ENCODE results near the gene EHD4. TPM values are rescaled to one million over a fixed set of nuclear protein-coding genes. Genes with fewer than 3 reads are reported as not detected.

The EHD4 gene
- total RNA-seq, 8 experiments from 2014 or later, result 3.6 to 45.8 (median 6.6) TPM

DNA sequence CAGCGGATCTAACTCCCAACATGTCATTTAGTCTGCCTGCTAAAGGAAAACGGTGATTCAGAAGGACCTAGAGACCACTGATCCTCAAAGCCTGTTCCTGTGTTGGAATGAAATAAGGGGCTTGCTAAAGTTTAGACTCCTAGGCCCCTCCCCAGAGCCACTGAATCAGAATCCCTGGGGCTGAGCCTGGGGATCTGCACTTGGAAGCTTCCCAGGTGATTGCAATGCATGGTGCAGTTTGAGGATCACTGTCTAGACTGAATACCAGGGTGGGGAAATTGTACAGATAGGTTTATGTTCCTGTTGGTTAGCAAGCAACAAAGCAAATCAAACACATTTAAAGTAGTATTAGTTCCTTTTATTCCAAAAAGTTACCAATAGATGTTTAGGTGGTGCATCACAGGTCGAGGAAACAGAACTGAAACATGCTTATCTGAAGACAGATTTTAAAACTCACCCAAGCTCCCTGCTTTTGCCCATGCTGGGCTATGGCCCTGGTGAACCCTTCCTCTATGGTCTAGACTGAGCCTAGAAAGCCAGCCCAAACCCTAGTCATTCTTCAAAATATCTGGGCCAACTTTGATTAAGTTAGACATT is 48.9 kb downstream of the EHD4 start:
- 33 to 100% (median 100%) methylated on average over 1 to 3 of the region's 3 CpGs; no CpG with 5 or more reads in 2 of the 10 experiments for WGBS, 10 experiments
- no peak for ATAC-seq (replicated peaks in 6 of 8)
- no peak overlapping the region for H3K4me3 ChIP-seq
- H3K4me1 ChIP-seq (replicated peaks in 1 of 2), result peaks cover 15 to 22% of the 10 kb centered on the region in 2 donors
- in situ Hi-C loops (cut with MboI; ENCODE audit: low pct_unique_long_range_greater_than_20kb in 2 of 9, low sequenced_read_pairs in 9 of 9, unreplicated experiment in 9 of 9), result no loop called here
- H3K27ac ChIP-seq, result no peak overlapping the region

DNA sequence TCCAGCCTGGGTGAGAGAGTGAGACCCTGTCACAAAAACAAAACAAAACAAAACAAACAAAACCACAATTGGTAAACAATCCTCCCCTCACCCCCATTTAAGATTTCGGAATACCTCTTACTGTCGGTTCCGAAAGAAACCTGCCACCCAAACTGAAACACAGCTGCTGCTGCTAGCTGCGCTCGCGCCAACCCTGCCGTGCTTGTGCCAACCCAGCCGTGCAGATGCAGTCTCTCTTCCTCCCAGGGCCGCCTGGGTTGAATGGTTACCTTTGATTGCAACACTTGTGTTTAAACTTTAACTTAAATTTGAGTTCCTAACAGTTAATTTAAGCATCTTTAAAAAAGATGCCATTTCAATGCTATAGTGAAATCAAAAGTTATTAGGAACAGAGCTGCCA is 50.0 kb downstream of the EHD4 start:
- Histone ChIP-seq H3K27ac (no peak overlapping the region), H3K4me3 (no peak overlapping the region), H3K4me1 (replicated peaks in 1 of 2) (peaks cover 15 to 22% of the 10 kb centered on the region in 2 donors)
- no peak for ATAC-seq (replicated peaks in 6 of 8)
- in situ Hi-C loops (cut with MboI; ENCODE audit: low pct_unique_long_range_greater_than_20kb in 2 of 9, low sequenced_read_pairs in 9 of 9, unreplicated experiment in 9 of 9), result no loop called here
- 75 to 100% (median 95%) methylated on average over 1 to 8 of the region's 9 CpGs; no CpG with 5 or more reads in 2 of the 10 experiments for WGBS, 10 experiments

DNA sequence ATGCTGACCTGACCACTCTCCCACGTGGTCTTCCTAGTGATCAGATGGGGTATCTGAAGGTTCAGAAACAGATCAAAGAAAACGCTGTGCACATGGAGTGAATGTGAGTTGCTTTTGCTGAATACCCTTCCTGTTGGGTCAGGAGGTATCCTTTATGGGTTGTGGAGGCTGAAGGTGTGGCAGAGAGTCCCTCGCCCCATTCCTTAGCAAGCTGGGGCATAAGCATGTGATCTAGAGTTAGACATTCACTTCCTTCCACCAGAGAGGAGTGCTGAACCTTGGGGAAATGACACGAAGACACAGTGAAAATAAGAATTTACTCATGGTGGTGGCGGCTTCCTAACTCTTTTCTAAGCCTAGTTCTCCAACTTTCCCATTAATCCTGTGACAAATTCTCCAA is 50.7 kb downstream of the EHD4 start:
- Histone ChIP-seq H3K4me1 (replicated peaks in 1 of 2) (peaks cover 15 to 22% of the 10 kb centered on the region in 2 donors), H3K27ac (no peak overlapping the region)
- in situ Hi-C loops (cut with MboI; ENCODE audit: low pct_unique_long_range_greater_than_20kb in 2 of 9, low sequenced_read_pairs in 9 of 9, unreplicated experiment in 9 of 9), result no loop called here

DNA sequence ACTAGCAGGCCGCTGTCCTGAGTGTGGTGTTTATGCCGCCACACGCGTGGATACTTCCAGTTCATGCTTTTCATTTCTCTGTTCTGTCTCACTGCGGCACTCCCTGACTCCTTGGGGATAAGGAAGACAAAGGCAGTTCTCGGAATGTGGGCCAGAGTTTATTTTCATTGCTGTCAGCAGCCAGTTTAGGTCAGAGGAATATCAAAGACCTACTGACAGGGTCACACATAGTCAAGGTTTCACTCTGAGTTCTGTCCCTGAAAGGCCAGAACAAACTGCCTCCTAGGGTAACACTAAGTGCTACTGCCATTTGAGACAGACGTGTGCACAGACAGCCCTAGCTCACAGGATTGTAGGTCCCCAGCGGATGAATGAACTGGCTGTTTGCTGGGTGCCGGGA is 51.2 kb downstream of the EHD4 start:
- Histone ChIP-seq H3K27ac (no peak overlapping the region), H3K4me3 (no peak overlapping the region), H3K4me1 (replicated peaks in 1 of 2) (peaks cover 15 to 22% of the 10 kb centered on the region in 2 donors)
- ATAC-seq (replicated peaks in 6 of 8), result peak in 3 of 8 experiments; percentile 18 to 39 (median 26)
- 67 to 100% (median 80%) methylated on average over 1 to 4 of the region's 9 CpGs; no CpG with 5 or more reads in 5 of the 10 experiments for WGBS, 10 experiments
- in situ Hi-C loops (cut with MboI; ENCODE audit: low pct_unique_long_range_greater_than_20kb in 2 of 9, low sequenced_read_pairs in 9 of 9, unreplicated experiment in 9 of 9), result no loop called here

More for the DNA sequence above, 50.7 kb downstream of the EHD4 start:
- peak in 1 of 8 experiments; percentile 4 for ATAC-seq (replicated peaks in 6 of 8)
- no peak overlapping the region for H3K4me3 ChIP-seq
- WGBS, 10 experiments, result 45 to 100% (median 87%) methylated on average over 1 to 4 of the region's 5 CpGs; no CpG with 5 or more reads in 1 of the 10 experiments

DNA sequence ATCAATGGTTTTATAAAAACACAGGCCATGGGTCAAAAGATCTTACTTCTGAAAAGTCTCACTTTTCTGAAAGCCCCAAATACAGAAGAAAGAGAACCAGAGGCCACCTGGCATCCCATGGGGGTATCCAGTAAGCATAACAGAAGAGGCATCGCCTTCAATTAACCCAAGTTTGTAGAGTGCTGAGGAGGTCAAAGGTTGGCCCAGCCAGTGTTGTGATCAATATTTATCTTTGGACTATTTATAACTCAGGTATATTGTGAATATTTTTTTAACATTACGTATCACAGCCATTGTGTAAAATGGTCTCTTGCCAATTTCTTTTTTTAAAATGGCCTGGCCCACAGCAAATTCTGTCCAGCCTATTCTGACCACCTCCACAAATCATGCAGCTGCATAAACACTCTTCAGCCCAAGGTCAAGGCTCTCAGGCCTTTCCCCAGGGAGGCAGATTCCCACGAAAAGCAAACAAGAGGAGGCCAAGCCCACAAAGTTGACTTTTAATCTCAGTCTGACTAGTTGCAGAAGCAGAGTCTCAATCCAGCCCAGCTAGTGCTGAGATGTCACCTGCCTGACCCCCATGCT is 52.3 kb downstream of the EHD4 start:
- H3K27ac ChIP-seq, result no peak overlapping the region
- in situ Hi-C loops (cut with MboI; ENCODE audit: low pct_unique_long_range_greater_than_20kb in 2 of 9, low sequenced_read_pairs in 9 of 9, unreplicated experiment in 9 of 9), result no loop called here
- H3K4me1 ChIP-seq (replicated peaks in 1 of 2), result peaks cover 15 to 22% of the 10 kb centered on the region in 2 donors
- H3K4me3 ChIP-seq, result no peak overlapping the region
- 57 to 100% (median 86%) methylated on average over 1 to 3 of the region's 3 CpGs; no CpG with 5 or more reads in 3 of the 10 experiments for WGBS, 10 experiments
- peak in 1 of 8 experiments; percentile 68 for ATAC-seq (replicated peaks in 6 of 8)

DNA sequence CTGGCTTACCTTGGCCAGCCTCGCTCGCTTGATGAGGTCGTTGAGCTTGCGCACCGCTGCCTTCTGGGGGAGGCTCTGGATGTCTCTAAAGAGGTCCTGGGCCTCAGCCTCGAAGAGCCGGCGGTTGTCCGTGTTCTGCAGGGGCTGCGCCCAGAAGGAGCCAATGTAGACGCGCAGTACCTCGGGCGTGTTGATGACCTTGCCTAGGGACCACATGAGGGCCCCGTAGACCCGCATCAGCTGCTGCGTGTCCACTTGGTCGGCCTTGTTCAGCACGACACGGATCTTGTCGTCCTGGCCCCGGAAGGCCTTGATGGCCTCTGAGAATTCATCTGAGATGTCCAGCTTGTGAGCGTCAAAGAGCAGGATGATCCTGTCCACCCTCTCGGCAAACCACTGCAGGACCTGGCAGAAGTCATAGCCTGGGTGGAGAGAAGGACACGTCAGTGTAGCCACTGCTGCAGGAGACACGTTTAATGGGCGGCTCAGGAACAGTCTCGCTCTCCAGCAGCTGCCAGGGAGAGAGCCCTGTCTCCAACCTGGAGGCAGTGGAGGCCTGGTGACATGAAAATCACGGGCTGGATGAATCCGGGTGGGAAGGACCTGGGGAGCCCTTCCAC is 53.0 kb downstream of the EHD4 start:
- 90 to 100% (median 96%) methylated on average over 4 to 13 of the region's 30 CpGs; no CpG with 5 or more reads in 4 of the 10 experiments for WGBS, 10 experiments
- in situ Hi-C loops (cut with MboI; ENCODE audit: low pct_unique_long_range_greater_than_20kb in 2 of 9, low sequenced_read_pairs in 9 of 9, unreplicated experiment in 9 of 9), result no loop called here
- H3K4me3 ChIP-seq, result no peak overlapping the region
- peaks cover 15 to 22% of the 10 kb centered on the region in 2 donors for H3K4me1 ChIP-seq (replicated peaks in 1 of 2)
- ATAC-seq (replicated peaks in 6 of 8), result no peak
- no peak overlapping the region for H3K27ac ChIP-seq

DNA sequence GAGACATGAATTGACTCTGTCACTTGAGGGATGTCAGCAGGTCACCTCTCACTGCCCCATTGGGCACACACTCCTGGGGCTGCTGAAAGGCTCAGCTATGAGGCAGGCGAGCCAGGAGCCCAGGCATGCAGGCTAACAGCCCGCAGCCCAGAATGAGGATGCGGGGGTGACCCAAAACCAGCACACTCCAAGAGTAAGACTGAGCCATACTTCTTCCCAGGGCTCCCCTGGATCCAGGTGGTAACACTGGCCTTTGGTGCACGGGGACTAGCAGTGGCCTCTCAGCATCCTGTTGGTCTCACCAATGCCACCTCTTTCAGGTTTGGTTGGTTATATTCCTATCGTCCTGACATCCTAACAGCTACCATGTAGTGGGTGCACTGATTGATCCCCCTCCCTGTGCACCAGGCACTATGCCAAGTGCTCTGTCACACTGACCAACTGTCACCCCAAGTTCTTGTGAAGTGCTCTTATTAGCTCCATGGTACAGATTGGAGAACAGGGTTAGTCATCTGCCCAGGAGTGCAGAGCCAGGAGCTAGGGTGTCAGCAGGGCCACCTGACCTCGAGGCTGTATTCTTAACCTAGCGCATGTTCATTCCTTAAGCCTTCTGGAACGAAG is 53.7 kb downstream of the EHD4 start:
- Histone ChIP-seq H3K27ac (no peak overlapping the region), H3K4me3 (no peak overlapping the region), H3K4me1 (replicated peaks in 1 of 2) (peaks cover 15 to 22% of the 10 kb centered on the region in 2 donors)
- WGBS, 10 experiments, result 70 to 100% (median 100%) methylated on average over 1 to 3 of the region's 8 CpGs; no CpG with 5 or more reads in 4 of the 10 experiments
- ATAC-seq (replicated peaks in 6 of 8), result no peak
- in situ Hi-C loops (cut with MboI; ENCODE audit: low pct_unique_long_range_greater_than_20kb in 2 of 9, low sequenced_read_pairs in 9 of 9, unreplicated experiment in 9 of 9), result no loop called here

DNA sequence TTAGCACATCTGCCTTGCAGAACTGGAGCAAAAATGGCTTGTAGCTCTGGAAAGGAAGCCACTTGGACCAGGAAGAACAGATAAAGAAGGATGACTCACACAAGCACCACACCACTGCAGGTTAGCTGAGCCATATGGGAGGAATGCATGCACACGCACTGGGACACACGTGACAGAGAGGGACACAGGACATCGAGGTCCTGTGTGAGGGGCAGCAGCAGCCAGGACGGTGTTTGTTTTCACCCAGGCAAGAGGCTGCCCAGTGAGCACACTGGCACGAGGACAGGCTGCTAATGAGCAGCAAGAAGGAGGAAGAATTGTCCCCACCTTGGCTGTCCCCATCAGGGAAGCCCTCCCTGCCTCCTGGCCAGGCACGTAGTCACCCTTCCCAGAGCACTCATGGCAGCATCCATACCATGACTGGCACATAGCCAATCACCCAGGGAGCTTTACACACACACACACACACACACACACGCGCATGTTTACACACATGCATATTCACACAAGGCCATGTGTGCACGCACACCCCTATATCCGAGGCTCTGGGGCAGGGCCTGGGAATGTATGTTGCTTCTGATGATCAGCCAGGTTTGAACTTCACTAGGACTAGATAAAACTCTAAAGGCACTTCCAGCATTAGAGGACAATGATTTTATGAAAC is 54.5 kb downstream of the EHD4 start:
- WGBS, 10 experiments, result 20 to 100% (median 90%) methylated on average over 1 to 7 of the region's 10 CpGs; no CpG with 5 or more reads in 3 of the 10 experiments
- H3K4me3 ChIP-seq, result no peak overlapping the region
- H3K27ac ChIP-seq, result no peak overlapping the region
- H3K4me1 ChIP-seq (replicated peaks in 1 of 2), result peaks cover 15 to 22% of the 10 kb centered on the region in 2 donors
- in situ Hi-C loops (cut with MboI; ENCODE audit: low pct_unique_long_range_greater_than_20kb in 2 of 9, low sequenced_read_pairs in 9 of 9, unreplicated experiment in 9 of 9), result no loop called here
- peak in 4 of 8 experiments; percentile 30 to 80 (median 50) for ATAC-seq (replicated peaks in 6 of 8)

DNA sequence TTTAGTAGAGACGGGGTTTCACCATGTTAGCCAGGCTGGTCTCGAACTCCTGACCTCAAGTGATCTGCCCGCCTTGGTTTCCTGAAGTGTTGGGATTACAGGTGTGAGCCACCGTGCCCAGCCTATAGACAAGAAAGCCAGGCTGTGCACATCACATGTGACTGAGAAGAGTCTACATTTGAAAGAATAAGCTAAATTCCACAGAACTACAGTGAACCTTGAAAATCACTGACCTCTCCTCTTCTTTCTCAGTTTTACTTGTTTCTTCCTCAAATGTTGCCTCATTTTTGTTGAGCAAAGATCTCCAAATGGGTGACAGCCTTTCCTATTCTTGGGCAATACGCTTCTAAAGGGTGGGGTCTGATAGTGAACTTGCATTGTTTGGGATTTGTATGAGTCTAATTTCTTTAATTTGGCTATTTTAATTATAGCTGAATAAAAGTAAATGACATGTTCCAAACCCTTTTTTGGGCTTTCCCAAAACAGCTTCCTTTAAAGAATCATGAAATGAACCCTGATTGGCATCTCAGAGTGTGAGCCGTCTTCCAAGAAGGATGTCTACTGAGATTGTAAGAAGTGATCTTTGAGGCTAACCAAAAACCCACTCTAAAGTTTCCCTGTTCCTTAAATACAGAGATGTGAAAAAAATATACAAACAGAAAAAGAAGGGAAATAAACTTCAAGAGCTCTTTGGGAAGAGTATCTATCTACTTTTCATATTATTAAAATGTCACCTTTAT is 56.9 kb downstream of the EHD4 start:
- no peak for ATAC-seq (replicated peaks in 6 of 8)
- 73 to 100% (median 100%) methylated on average over 2 to 5 of the region's 6 CpGs; no CpG with 5 or more reads in 1 of the 10 experiments for WGBS, 10 experiments
- Histone ChIP-seq H3K27ac (no peak overlapping the region), H3K4me3 (no peak overlapping the region), H3K4me1 (replicated peaks in 1 of 2) (peaks cover 6 to 10% of the 10 kb centered on the region in 2 donors)
- in situ Hi-C loops (cut with MboI; ENCODE audit: low pct_unique_long_range_greater_than_20kb in 2 of 9, low sequenced_read_pairs in 9 of 9, unreplicated experiment in 9 of 9), result no loop called here

DNA sequence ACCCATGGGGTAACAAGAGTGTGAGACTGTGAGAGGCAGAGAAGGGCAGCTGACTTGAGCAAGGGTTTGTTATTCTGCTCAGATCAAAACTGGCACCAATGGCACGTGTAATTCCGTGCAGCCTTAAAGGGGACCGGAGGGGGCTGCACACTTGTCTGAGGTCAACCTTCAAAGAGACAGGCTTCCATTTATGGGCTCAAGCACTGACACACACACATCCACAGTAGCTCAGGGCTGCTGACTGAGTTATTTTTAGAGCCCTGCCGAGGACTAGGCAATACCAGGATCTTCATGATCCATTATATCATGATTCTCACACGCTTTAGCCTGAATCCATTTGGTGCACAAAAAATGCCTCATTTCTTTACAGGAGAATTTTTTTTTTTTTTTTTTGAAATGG is 57.9 kb downstream of the EHD4 start:
- Histone ChIP-seq H3K4me3 (no peak overlapping the region), H3K27ac (no peak overlapping the region), H3K4me1 (replicated peaks in 1 of 2) (peaks cover 0 to 1% of the 10 kb centered on the region in 2 donors)
- peak in 5 of 8 experiments; percentile 12 to 49 (median 35) for ATAC-seq (replicated peaks in 6 of 8)
- in situ Hi-C loops (cut with MboI; ENCODE audit: low pct_unique_long_range_greater_than_20kb in 2 of 9, low sequenced_read_pairs in 9 of 9, unreplicated experiment in 9 of 9), result no loop called here
- WGBS, 10 experiments, result 69 to 100% (median 100%) methylated on average over 2 to 5 of the region's 5 CpGs; no CpG with 5 or more reads in 1 of the 10 experiments

DNA sequence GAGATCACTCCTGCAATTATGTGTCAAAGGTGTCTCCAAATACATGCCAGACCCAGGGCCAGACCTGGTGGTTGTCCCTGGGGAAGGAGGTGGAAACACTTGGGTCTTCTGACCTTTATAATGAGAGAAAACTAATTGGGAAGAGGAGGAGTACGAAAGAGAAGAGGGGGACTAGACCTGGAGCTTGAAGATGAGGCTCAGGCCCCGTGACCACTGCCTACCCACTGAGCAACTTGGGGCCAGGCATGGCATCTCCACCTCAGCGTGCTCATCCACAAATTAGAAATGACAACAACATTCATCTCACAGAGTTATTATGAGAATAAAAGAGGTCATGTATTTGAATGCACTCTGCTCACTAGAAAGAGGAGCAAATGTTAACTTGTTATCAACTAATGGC is 59.1 kb downstream of the EHD4 start:
- 83 to 100% (median 100%) methylated on average over 1 to 3 of the region's 3 CpGs; no CpG with 5 or more reads in 5 of the 10 experiments for WGBS, 10 experiments
- in situ Hi-C loops (cut with MboI; ENCODE audit: low pct_unique_long_range_greater_than_20kb in 2 of 9, low sequenced_read_pairs in 9 of 9, unreplicated experiment in 9 of 9), result no loop called here
- no peaks in the 10 kb centered on the region for H3K4me1 ChIP-seq (replicated peaks in 1 of 2)

DNA sequence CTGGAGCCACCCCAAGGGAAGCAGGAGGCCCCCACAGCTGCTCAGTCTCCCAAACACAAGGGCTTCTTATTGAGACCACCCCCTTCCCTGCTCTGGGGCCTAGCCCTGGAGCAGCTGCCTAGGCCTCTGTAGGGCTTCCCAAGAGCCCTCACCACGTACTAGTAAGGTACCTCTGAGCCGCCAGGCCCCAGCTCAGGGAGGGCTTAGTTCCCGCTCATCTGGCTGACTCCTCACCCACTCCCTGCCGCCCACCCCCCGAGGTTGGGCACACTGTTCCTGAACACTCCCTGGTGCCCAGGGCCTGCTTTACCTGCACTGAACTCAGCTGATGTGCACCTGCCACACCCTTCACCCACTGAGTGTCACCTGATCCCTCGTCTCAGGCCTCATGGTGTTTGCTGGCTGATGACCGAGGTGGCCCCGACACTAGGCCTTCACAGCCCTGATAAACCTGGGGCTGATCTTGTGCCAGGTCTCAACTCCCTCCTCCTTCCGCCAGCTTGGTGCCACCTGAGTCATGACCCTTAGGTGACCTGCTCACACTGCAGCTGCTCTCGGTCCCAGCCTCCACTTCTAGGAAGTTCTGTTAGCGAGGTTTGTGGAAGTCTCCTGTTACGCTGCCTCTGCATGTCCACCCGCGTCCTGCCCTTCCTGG is 60.5 kb downstream of the EHD4 start:
- no peak for ATAC-seq (replicated peaks in 6 of 8)
- H3K4me3 ChIP-seq, result no peak overlapping the region
- H3K27ac ChIP-seq, result no peak overlapping the region
- H3K4me1 ChIP-seq (replicated peaks in 1 of 2), result no peaks in the 10 kb centered on the region
- in situ Hi-C loops (cut with MboI; ENCODE audit: low pct_unique_long_range_greater_than_20kb in 2 of 9, low sequenced_read_pairs in 9 of 9, unreplicated experiment in 9 of 9), result no loop called here
- WGBS, 10 experiments, result 50 to 100% (median 96%) methylated on average over 1 to 11 of the region's 14 CpGs; no CpG with 5 or more reads in 6 of the 10 experiments

More for the DNA sequence above, 59.1 kb downstream of the EHD4 start:
- no peak overlapping the region for H3K27ac ChIP-seq
- H3K4me3 ChIP-seq, result no peak overlapping the region
- no peak for ATAC-seq (replicated peaks in 6 of 8)

All from motor neuron (in vitro differentiated cells).